Umbilical cord (tissue), 2 donors: ENCODE data around the gene INTS3. TPM values are rescaled to one million over a fixed set of nuclear protein-coding genes. Genes with fewer than 3 reads are reported as not detected.
"Not testable (repeated sequence)": the region's sequence is repeated elsewhere in the genome, so short reads cannot be mapped to it uniquely, and the experiment has no call there.

Experiments used
- DNase-seq: peaks from one replicate; pipeline ENCODE4 v3.0.0-alpha.2; 2015; ENCODE audit warnings: low spot score
- total RNA-seq: library from RNA; depleted of rRNA; stranded (reverse); fragments of >200 nt; gene quantifications from one replicate; pipeline ENCODE4 v1.2.3, GENCODE V29; 2014; ENCODE audit warnings: low replicate concordance; ENCODE audit not compliant: insufficient read depth

The INTS3 gene
- total RNA-seq, 1 donor from 2014 or later, result 31.8 TPM

GRCh38 chr1:153754266-153754665 is 26.4 kb downstream of the INTS3 start:
- no peak for DNase-seq

DNA sequence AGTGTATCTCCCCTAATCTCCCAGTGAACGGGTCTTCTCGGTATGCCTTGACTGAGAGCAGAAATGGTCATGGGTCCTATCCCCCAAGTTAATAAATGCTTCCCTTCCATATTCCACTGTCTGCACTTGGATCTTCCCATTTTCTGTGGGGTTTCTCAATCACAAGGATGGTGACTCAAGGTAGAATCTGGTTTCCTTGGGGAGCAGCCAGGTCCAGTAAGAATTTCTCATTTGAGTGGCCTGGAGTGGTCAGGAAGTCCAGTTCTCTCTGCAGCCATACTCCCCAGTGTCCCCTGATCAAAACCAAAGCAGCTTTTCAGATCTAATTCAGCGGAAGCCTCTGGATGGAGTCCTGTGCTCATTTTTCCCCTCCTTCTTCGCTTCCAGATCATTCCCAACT is 32.6 kb downstream of the INTS3 start:
- no peak for DNase-seq

- no peak for DNase-seq
Observed at GRCh38 chr1:153763365-153764225, 35.7 kb downstream of the INTS3 start.

DNA sequence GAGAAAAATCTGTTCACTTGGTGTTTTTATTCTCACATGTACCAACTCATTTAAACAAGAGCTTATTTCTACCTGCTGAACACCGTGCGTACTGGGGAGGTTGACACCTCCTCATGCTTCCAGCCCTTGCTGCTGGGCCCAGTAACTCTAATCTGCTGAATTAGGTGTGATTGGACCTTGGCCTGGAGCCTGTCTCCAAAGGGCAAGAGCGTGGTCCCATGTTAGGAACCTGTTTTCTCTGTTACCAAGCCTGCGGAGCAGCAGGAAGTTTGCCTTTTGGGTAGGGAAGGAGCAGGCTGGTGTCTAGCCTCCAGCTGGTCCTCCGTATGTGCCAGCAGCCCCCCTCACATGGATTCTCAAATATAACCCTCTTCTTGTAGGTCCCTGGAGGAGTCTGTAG is 36.5 kb downstream of the INTS3 start:
- no peak for DNase-seq

GRCh38 chr1:153766663-153767062 is 38.8 kb downstream of the INTS3 start:
- not testable (repeated sequence) for DNase-seq

- DNase-seq, result no peak
Observed at GRCh38 chr1:153767519-153767918, 39.7 kb downstream of the INTS3 start.

DNA sequence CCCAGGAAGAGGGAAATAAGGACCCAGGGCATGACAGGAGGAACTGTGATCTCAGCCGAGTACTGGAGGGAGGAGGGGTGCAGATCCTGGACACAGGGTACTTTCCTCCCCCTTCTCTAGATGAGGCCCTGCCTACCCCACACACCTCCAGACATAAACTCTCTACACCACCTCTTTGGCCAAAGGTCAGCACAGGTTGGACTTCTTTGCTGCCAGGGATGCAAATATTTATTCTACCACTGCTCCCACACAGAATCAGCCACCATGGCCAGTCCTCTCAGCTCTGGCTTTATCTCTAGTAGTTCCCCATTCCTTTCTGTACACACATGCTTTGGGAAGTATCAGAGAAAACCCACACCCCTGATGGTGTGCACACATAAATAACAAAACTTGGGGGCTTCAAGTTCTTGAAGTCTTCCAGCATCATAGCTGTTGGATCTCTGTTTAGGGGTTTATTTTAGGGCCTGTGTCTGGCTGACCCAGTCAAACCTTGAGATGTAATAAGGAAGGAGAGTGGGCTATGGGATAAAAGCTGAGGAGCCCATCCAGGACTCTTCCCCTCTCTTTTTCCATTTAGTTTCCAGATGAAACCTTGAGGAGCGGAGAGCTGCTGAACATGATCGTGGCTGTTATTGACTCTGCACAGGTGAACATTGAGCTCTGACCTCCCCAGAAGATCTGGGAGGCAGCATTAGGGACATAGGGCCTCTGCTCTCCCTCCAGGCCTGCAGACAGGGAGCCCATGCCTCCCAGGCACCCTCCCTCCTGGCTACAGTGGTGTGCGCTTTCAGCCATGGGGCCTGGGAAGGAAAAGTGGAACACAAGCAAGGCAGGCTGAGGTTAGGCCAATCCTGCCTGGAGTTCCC is 40.7 kb downstream of the INTS3 start:
- no peak for DNase-seq

- DNase-seq, result no peak
Observed at GRCh38 chr1:153769221-153769620, 41.4 kb downstream of the INTS3 start.

GRCh38 chr1:153770797-153771196 is 42.9 kb downstream of the INTS3 start:
- no peak for DNase-seq

DNA sequence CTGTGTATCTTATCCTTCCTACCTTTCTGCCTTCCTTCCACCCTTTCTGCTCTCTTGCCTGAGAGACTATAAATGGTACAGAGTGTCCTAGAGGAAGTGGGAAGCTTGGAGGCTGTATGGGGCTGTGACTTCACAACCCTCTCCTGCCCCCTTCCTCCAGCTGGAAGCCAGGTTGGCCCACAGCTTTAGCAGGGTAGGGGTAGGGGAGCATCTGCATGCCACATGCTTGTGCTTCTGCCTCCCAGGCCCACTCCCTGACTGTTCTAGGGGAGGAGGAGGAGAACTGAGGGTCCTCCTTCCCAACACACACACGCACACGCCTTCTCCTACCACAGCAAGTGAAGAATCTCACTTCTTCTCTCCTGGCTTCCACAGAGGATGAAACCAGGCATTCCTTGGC is 43.4 kb downstream of the INTS3 start:
- no peak for DNase-seq

GRCh38 chr1:153771841-153772593 is 44.2 kb downstream of the INTS3 start:
- no peak for DNase-seq

- DNase-seq, result peak; percentile 37
Observed at GRCh38 chr1:153773096-153773921, 45.5 kb downstream of the INTS3 start.

- no peak for DNase-seq
Observed at GRCh38 chr1:153774026-153774595, 46.3 kb downstream of the INTS3 start.

DNA sequence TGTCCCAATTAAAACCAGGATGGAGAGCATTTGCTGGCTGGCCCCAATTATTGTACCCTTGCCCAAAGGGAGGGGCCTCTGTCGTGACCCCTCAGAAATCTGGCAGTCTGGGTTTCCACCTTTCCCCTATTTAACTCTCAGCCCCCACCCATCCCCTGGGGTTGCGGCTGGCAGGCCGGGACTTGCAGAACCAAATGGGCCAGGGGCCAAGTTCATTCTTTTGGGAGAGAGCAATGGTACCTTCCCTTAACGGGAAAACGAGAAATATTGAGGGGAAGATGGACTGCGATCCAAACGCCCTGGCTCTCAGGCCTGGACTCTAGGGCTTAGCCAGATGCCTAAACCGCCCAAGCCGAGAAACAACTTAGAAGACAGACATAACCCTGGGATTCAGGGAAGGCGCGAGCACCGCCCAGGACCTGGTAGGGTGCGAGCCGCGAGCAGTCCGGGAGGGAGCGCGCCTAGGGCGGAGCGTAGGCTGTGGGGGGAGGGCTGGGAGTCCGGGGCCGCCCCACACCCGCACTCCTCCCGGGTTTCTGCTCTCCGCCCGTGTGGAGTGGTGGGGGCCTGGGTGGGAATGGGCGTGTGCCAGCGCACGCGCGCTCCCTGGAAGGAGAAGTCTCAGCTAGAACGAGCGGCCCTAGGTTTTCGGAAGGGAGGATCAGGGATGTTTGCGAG is 47.1 kb downstream of the INTS3 start, which contains the start of gene SLC27A3:
TSS of gene SLC27A3 (plus strand) at position 628 of the 678 bp plus-strand sequence. CDS start 91 bp downstream, outside the sequence.
- DNase-seq, result peak; percentile 95

DNA sequence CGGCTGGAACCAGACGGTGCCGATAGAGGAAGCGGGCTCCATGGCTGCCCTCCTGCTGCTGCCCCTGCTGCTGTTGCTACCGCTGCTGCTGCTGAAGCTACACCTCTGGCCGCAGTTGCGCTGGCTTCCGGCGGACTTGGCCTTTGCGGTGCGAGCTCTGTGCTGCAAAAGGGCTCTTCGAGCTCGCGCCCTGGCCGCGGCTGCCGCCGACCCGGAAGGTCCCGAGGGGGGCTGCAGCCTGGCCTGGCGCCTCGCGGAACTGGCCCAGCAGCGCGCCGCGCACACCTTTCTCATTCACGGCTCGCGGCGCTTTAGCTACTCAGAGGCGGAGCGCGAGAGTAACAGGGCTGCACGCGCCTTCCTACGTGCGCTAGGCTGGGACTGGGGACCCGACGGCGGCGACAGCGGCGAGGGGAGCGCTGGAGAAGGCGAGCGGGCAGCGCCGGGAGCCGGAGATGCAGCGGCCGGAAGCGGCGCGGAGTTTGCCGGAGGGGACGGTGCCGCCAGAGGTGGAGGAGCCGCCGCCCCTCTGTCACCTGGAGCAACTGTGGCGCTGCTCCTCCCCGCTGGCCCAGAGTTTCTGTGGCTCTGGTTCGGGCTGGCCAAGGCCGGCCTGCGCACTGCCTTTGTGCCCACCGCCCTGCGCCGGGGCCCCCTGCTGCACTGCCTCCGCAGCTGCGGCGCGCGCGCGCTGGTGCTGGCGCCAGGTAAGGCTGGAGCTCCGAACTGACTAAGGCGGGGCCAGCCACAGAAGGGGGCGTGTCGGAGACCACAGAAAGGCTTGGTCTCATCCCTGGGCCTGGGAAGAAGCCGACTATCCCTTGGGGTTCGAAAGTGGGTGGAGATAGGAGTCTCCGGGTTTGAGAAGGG is 47.8 kb downstream of the INTS3 start:
- DNase-seq, result peak; percentile 77

DNA sequence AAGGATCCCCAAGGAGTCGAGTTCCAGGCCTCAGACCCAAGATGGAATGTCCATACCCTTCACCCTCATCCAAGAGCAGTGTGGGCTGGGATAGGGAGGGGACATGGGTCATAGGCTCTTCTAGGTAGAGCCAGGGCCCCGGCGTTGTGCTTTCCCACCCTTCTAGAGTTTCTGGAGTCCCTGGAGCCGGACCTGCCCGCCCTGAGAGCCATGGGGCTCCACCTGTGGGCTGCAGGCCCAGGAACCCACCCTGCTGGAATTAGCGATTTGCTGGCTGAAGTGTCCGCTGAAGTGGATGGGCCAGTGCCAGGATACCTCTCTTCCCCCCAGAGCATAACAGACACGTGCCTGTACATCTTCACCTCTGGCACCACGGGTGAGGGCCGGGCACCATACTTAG is 48.5 kb downstream of the INTS3 start:
- no peak for DNase-seq

GRCh38 chr1:153776845-153777370 is 49.1 kb downstream of the INTS3 start:
- no peak for DNase-seq

DNA sequence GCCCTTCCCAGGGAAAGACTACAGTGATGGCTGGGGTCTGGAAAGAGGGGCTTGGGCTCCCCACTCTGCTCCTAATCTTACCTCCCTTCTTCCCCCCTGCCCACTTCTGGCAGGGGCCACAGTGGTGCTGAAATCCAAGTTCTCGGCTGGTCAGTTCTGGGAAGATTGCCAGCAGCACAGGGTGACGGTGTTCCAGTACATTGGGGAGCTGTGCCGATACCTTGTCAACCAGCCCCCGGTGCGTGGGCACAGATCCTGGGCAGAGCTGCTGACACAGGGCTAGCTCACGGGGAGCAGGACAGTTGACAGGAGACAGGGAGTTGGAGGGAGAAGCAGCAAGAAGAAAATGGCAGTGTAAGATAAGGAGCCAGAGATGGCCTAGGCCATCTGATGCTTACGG is 49.8 kb downstream of the INTS3 start:
- DNase-seq, result no peak
